Measurements from ENCODE around the gene CDKL1. TPM values are rescaled to one million over a fixed set of nuclear protein-coding genes. Genes with fewer than 3 reads are reported as not detected.

Gene CDKL1
- total RNA-seq, 1 donor from 2014 or later = 5.4 TPM

GRCh38 chr14:50301914-50302313 is 94.8 kb downstream of the CDKL1 start:
- Histone ChIP-seq H3K27me3 (ENCODE audit: insufficient read depth, low read length) (no peaks in the 10 kb centered on the region), H3K4me2 (ENCODE audit: low read length) (no peak overlapping the region), H2AFZ (ENCODE audit: low read depth, low read length) (no peak overlapping the region), H3K4me1 (ENCODE audit: insufficient read depth, low read length) (no peaks in the 10 kb centered on the region), H4K20me1 (ENCODE audit: insufficient read depth, low read length) (no peaks in the 10 kb centered on the region), H3K36me3 (ENCODE audit: insufficient read depth, low read length) (no peaks in the 10 kb centered on the region), H3K9ac (ENCODE audit: low read length) (no peak overlapping the region), H3K27ac (ENCODE audit: low read depth, low read length) (no peak overlapping the region), H3K4me3 (ENCODE audit: insufficient read depth, low read depth, low read length) (no peak overlapping the region), H3K9me3 (ENCODE audit: insufficient read depth, low read depth, low read length) (no peaks in the 10 kb centered on the region), H3K79me2 (ENCODE audit: insufficient read depth, low read length) (no peaks in the 10 kb centered on the region)
- FAIRE-seq = no peak
- H3K27me3 Mint-ChIP-seq (ENCODE audit: low read depth, unreplicated experiment) = no peaks in the 10 kb centered on the region
- DNase-seq (ENCODE audit: low read depth) = no peak
- no peak overlapping the region for H3K4me3 Mint-ChIP-seq (ENCODE audit: unreplicated experiment)
- H3K36me3 Mint-ChIP-seq (ENCODE audit: low read depth, unreplicated experiment) = peaks cover 3% of the 10 kb centered on the region
- H3K27ac Mint-ChIP-seq (ENCODE audit: unreplicated experiment) = no peak overlapping the region
- no peaks in the 10 kb centered on the region for H3K4me1 Mint-ChIP-seq (ENCODE audit: low read depth, unreplicated experiment)
- no peak for TF ChIP-seq EZH2 (IDR thresholded peaks at IDR 0.05; ENCODE audit: insufficient read depth, low read length)
- TF ChIP-seq, protein P1, sequence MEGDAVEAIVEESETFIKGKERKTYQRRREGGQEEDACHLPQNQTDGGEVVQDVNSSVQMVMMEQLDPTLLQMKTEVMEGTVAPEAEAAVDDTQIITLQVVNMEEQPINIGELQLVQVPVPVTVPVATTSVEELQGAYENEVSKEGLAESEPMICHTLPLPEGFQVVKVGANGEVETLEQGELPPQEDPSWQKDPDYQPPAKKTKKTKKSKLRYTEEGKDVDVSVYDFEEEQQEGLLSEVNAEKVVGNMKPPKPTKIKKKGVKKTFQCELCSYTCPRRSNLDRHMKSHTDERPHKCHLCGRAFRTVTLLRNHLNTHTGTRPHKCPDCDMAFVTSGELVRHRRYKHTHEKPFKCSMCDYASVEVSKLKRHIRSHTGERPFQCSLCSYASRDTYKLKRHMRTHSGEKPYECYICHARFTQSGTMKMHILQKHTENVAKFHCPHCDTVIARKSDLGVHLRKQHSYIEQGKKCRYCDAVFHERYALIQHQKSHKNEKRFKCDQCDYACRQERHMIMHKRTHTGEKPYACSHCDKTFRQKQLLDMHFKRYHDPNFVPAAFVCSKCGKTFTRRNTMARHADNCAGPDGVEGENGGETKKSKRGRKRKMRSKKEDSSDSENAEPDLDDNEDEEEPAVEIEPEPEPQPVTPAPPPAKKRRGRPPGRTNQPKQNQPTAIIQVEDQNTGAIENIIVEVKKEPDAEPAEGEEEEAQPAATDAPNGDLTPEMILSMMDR (IDR thresholded peaks at IDR 0.05; ENCODE audit: insufficient read depth, low read depth, low read length) = no peak
- H3K9me3 Mint-ChIP-seq (ENCODE audit: unreplicated experiment) = peaks cover 9% of the 10 kb centered on the region

DNA sequence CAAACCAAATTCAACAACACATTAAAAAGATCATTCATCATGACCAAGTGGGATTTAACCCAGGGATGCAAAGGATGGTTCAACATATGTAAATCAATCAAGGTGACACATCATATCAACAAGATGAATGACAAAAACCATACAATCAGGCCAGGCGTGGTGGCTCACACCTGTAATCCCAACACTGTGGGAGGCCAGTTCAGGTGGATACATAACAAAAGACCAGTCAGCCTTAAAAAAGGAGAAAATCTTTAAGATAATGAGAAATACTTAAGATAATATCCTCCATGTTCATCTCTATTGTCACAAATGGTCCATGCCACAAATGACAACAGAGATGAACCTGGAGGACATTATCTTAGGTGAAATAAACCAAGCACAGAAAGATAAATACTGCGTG is 97.1 kb downstream of the CDKL1 start:
- Histone ChIP-seq H3K4me2 (ENCODE audit: low read length) (no peak overlapping the region), H3K4me3 (ENCODE audit: insufficient read depth, low read depth, low read length) (no peak overlapping the region), H3K27me3 (ENCODE audit: insufficient read depth, low read length) (no peaks in the 10 kb centered on the region), H4K20me1 (ENCODE audit: insufficient read depth, low read length) (no peaks in the 10 kb centered on the region), H3K4me1 (ENCODE audit: insufficient read depth, low read length) (no peaks in the 10 kb centered on the region), H3K36me3 (ENCODE audit: insufficient read depth, low read length) (no peaks in the 10 kb centered on the region), H3K9ac (ENCODE audit: low read length) (no peak overlapping the region), H3K27ac (ENCODE audit: low read depth, low read length) (no peak overlapping the region), H3K9me3 (ENCODE audit: insufficient read depth, low read depth, low read length) (no peaks in the 10 kb centered on the region), H3K79me2 (ENCODE audit: insufficient read depth, low read length) (no peaks in the 10 kb centered on the region), H2AFZ (ENCODE audit: low read depth, low read length) (no peak overlapping the region)
- TF ChIP-seq, protein P1 (IDR thresholded peaks at IDR 0.05; ENCODE audit: insufficient read depth, low read depth, low read length) = no peak
- TF ChIP-seq EZH2 (IDR thresholded peaks at IDR 0.05; ENCODE audit: insufficient read depth, low read length) = no peak
- H3K27me3 Mint-ChIP-seq (ENCODE audit: low read depth, unreplicated experiment) = no peaks in the 10 kb centered on the region
- H3K4me3 Mint-ChIP-seq (ENCODE audit: unreplicated experiment) = no peak overlapping the region
- peaks cover 9% of the 10 kb centered on the region for H3K9me3 Mint-ChIP-seq (ENCODE audit: unreplicated experiment)
- H3K36me3 Mint-ChIP-seq (ENCODE audit: low read depth, unreplicated experiment) = peaks cover 1% of the 10 kb centered on the region
- DNase-seq (ENCODE audit: low read depth) = no peak
- no peak overlapping the region for H3K27ac Mint-ChIP-seq (ENCODE audit: unreplicated experiment)
- FAIRE-seq = no peak
- no peaks in the 10 kb centered on the region for H3K4me1 Mint-ChIP-seq (ENCODE audit: low read depth, unreplicated experiment)

DNA sequence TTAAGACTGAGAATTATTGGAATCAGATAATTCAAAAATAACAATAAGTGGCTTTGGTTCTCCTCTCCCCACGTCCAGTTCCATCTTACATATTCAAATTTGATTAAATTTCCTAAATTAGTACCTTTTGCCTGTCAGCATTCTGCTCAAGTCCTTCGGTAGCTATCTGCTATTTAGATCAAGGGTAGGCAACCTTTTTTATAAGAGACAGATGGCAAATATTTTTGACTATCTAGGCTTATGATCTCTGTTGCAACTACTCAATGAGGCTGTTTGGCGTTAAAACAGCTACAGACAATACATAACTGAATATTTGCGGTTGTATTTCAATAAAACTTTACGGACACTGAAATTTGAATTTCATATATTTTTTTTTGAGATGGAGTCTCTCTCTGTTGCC is 106.4 kb downstream of the CDKL1 start:
- H2AFZ ChIP-seq (ENCODE audit: low read depth, low read length) = no peak overlapping the region
- no peaks in the 10 kb centered on the region for H3K27me3 ChIP-seq (ENCODE audit: insufficient read depth, low read length)
- peaks cover 2% of the 10 kb centered on the region for H3K36me3 Mint-ChIP-seq (ENCODE audit: low read depth, unreplicated experiment)
- H3K4me3 ChIP-seq (ENCODE audit: insufficient read depth, low read depth, low read length) = no peak overlapping the region
- no peak overlapping the region for H3K27ac Mint-ChIP-seq (ENCODE audit: unreplicated experiment)
- H3K27me3 Mint-ChIP-seq (ENCODE audit: low read depth, unreplicated experiment) = no peaks in the 10 kb centered on the region
- no peak for DNase-seq (ENCODE audit: low read depth)
- no peaks in the 10 kb centered on the region for H3K79me2 ChIP-seq (ENCODE audit: insufficient read depth, low read length)
- peaks cover 2% of the 10 kb centered on the region for H3K9me3 Mint-ChIP-seq (ENCODE audit: unreplicated experiment)
- no peaks in the 10 kb centered on the region for H3K4me1 Mint-ChIP-seq (ENCODE audit: low read depth, unreplicated experiment)
- no peaks in the 10 kb centered on the region for H3K4me1 ChIP-seq (ENCODE audit: insufficient read depth, low read length)
- TF ChIP-seq, protein P1 (IDR thresholded peaks at IDR 0.05; ENCODE audit: insufficient read depth, low read depth, low read length) = no peak
- no peak for TF ChIP-seq EZH2 (IDR thresholded peaks at IDR 0.05; ENCODE audit: insufficient read depth, low read length)
- no peak for FAIRE-seq
- H3K9me3 ChIP-seq (ENCODE audit: insufficient read depth, low read depth, low read length) = no peaks in the 10 kb centered on the region
- no peak overlapping the region for H3K27ac ChIP-seq (ENCODE audit: low read depth, low read length)
- H3K4me2 ChIP-seq (ENCODE audit: low read length) = no peak overlapping the region
- H4K20me1 ChIP-seq (ENCODE audit: insufficient read depth, low read length) = no peaks in the 10 kb centered on the region
- no peak overlapping the region for H3K9ac ChIP-seq (ENCODE audit: low read length)
- no peaks in the 10 kb centered on the region for H3K36me3 ChIP-seq (ENCODE audit: insufficient read depth, low read length)
- no peak overlapping the region for H3K4me3 Mint-ChIP-seq (ENCODE audit: unreplicated experiment)

Data from astrocyte (in vitro differentiated cells and primary cell).